T47D (cell line): ENCODE data around the gene APLF.

ENCODE experiments used
- DNase-seq, 2 experiments: peaks; one replicate each; pipeline versions ENCODE4 v3.0.0 to v3.0.0-alpha.2; 2011 to 2012; ENCODE audit warnings: low read depth in 1 of 2, low spot score in 1 of 2
- JUND ChIP-seq: IDR thresholded peaks from 2 replicates; pipeline ENCODE4 v1.6.1; 2012; ENCODE audit warnings: low read depth
- in situ Hi-C: cut with HindIII; loops from 2 replicates; pipeline ENCODE4 v1.10.0; 2016; ENCODE audit warnings: low sequenced_read_pairs, low pct_unique_long_range_greater_than_20kb

APLF gene, protein sequence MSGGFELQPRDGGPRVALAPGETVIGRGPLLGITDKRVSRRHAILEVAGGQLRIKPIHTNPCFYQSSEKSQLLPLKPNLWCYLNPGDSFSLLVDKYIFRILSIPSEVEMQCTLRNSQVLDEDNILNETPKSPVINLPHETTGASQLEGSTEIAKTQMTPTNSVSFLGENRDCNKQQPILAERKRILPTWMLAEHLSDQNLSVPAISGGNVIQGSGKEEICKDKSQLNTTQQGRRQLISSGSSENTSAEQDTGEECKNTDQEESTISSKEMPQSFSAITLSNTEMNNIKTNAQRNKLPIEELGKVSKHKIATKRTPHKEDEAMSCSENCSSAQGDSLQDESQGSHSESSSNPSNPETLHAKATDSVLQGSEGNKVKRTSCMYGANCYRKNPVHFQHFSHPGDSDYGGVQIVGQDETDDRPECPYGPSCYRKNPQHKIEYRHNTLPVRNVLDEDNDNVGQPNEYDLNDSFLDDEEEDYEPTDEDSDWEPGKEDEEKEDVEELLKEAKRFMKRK

GRCh38 chr2:68467077-68467960 lies at the start of gene APLF, which contains the start of gene FBXO48:
Gene APLF, plus strand, starts transcription at chr2:68467585. Its CDS starts 147 bp downstream, at chr2:68467732.
Gene FBXO48, minus strand, starts transcription at chr2:68467294. Its CDS starts 2,149 bp downstream, at chr2:68465145.
- DNase-seq: peak; percentile 80 to 98
- no peak for TF ChIP-seq JUND
- in situ Hi-C loops: no loop called here

GRCh38 chr2:68417926-68418325 lies 49.5 kb upstream of the APLF start:
- TF ChIP-seq JUND: no peak
- no peak for DNase-seq
- in situ Hi-C loops: no loop called here

DNA sequence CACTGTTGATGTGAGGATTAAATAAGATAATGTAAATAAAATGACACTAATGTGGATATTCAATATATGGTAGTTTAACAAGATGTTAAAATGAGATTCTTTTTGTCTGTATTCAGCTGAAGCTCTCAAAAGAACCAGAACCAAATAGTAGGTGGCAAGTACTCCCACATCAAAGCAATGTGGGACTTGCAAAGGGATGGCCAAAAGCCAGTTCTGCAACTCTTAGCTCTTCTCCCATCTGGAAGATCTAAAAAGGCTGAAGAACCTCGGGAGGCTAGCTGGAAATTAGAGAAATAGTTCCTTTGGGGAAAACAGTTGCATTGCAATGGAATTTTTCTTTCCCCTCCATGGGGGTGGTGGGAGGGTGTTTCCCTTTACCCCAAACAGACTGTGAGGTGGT lies 49.0 kb upstream of the APLF start:
- TF ChIP-seq JUND: no peak
- in situ Hi-C loops: no loop called here
- no peak for DNase-seq

DNA sequence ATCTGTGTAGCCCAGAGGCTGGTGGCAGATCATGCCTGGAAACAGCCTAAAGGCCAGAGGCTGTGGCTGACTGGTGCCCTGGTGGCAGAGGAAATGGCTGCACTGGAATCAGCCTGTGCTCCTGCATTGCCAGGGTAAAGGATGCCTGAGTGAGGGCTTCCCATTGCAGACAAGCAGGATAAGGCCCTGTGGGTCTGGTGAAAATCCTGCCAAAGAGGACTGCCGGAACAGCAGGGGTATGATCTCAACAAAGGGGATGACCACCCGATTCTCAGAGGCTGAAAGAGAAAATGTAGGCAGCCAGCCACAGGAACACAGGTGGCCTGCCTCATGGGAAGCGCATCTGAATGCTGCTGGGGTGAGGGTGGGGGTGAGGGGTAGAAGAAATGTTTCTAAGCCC lies 48.5 kb upstream of the APLF start:
- in situ Hi-C loops: no loop called here
- TF ChIP-seq JUND: no peak
- no peak for DNase-seq

DNA sequence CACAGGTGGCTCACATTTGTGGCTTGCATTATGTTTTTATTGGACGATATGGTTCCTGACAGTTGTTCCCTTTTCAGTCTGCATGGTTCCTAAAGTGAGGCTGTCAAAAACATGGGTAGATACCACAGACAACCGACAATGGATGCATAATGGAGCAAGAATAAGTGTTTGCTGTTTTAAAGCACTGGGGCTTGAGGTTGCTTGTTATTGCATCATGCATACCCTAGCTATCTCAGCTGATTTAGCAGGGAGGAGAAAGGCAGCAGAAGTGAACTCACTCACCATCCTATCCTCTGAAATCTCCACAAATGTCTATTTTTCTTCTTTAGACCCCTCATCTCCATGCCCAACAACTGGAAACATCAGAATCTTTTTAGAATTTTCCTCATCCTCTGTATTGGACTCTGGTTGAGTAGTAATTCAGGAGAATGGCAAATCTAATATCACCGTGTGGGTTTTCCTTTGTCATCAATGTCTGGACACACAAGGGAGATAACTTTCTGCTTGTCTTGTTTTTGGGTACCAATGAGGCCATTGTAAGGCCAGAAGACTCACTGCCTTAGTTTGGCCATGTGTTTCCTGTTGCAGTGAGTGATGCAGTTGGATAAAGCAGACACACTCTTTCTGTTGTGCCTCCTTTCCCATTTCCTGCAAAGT lies 47.0 kb upstream of the APLF start:
- TF ChIP-seq JUND: no peak
- no peak for DNase-seq
- in situ Hi-C loops: no loop called here

- no peak for DNase-seq
- in situ Hi-C loops: no loop called here
- TF ChIP-seq JUND: no peak
These were observed 43.3 kb upstream of the APLF start for GRCh38 chr2:68423966-68424650.

- DNase-seq: no peak
- TF ChIP-seq JUND: no peak
- in situ Hi-C loops: no loop called here
These were observed 41.9 kb upstream of the APLF start for GRCh38 chr2:68425503-68425902.

GRCh38 chr2:68426446-68426845 lies 40.9 kb upstream of the APLF start:
- no peak for DNase-seq
- in situ Hi-C loops: no loop called here
- no peak for TF ChIP-seq JUND

DNA sequence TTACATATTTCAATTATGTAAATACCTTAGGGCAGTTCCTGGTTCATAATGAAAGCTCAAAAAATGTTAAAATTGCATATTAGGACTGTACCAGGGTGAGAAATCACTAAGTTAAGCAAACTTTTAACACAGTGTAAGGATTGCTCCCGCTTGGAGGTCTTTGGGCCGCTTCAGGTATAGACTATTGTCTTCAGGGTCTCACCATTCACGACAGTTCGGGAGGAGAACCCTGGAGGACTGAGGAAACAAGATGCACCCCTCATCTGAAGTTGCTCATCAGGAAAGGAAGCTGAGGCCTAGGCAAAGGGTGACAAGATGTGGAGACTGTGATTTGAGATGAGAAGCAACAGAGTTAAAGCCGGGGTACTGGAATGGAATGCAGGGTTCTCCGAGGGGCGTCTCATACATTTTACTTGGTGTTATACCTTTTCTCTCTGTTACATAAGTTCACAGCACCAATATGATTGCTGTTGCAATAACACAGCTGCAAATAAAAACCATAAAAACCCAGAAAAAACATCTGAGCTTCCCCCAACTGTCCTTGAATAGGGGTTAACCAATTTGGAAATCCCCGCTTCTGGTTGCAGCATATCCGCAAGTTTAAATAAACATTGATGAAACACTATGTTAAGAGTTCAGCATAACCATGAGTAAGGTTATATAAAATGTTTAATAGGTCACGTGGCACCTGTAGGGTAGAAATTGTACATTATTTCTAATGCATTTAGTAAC lies 40.4 kb upstream of the APLF start:
- in situ Hi-C loops: no loop called here
- no peak for DNase-seq

DNA sequence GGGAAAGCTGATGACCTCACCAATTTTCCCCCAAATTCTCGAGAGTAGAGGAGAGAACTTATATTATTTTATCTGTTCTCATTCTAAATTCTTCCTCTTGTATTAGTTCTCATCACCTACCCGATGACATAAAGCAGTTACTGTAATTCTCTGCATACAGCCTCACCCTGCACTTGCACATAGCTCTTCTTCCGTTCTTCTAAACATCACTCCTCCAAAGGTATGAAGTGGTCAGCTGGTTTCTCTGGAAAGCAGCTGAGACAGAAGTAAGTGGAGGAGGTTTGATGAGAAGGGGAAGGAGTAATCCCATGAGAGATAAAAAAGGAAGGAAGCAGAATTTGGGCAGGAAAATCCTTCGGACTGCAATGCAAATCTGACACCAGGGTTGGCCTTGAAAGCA lies 39.3 kb upstream of the APLF start:
- TF ChIP-seq JUND: no peak
- in situ Hi-C loops: no loop called here
- no peak for DNase-seq

More for the DNA sequence above, 40.4 kb upstream of the APLF start:
- TF ChIP-seq JUND: no peak

DNA sequence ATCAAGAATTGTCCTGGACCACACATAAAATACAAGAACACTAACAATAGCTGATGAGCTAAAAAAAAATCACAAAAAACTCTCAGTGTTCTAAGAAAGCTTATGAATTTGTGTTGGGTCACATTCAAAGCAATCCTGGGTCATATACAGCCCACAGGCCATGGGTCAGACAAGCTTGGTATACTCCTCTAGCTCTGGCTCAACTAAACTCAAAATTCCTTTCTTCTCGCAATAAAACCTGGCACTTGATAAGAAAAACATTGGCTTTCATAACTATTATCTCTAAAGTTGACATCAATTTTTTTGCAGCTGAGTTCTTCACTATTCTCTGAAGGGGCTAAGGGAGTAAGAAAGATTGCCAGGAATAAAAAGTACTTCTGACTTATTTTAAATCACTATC lies 38.6 kb upstream of the APLF start:
- no peak for DNase-seq
- no peak for TF ChIP-seq JUND
- in situ Hi-C loops: no loop called here
